Measurements from ENCODE around the gene NAALADL1.
"Not testable (repeated sequence)": the region's sequence is repeated elsewhere in the genome, so short reads cannot be mapped to it uniquely, and the experiment has no call there.

DNA sequence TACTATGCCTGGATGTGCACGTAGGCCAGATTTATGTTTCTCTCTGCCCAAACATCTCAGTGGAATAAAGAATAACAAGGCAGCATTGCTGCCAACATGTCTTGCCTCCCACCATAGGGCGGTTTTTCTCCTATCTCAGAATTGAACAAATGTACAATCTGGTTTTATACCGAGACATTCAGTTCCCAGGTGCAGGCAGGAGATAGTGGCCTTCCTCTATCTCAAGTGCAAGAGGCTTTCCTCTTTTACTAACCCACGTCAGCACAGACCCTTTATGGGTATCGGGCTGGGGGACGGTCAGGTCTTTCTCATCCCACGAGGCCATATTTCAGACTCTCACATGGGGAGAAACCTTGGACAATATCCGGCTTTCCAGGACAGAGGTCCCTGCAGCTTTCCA, 34.9 kb downstream of the NAALADL1 start:
- not testable (repeated sequence) for TF ChIP-seq POLR2A (IDR thresholded peaks at IDR 0.05; ENCODE audit: low read length); GATA1 (IDR thresholded peaks at IDR 0.05; ENCODE audit: low read depth, low read length)

Measured in erythroblast (primary cell).